Tibial nerve (tissue), 3 donors: ENCODE measurements around the gene GAK.

Experiments used
- POLR2A ChIP-seq, 2 donors: fragments of 450-650 bp; IDR thresholded peaks; one replicate each; pipeline ENCODE4 v1.6.1; 2017; ENCODE audit warnings: antibody characterized with exemption in 2 of 2, mild to moderate bottlenecking in 2 of 2, moderate library complexity in 2 of 2
- TF ChIP-seq, protein P1 (sequence below), 5 experiments: fragments of 200-600 bp in 3 of 5; fragments of 450-650 bp in 2 of 5; sonication (generic) in 3 of 5; IDR thresholded peaks; one replicate each; pipeline ENCODE4 v1.5.1; 2016 to 2019; ENCODE audit warnings: antibody characterized with exemption in 5 of 5, mild to moderate bottlenecking in 3 of 5, moderate library complexity in 2 of 5

DNA sequence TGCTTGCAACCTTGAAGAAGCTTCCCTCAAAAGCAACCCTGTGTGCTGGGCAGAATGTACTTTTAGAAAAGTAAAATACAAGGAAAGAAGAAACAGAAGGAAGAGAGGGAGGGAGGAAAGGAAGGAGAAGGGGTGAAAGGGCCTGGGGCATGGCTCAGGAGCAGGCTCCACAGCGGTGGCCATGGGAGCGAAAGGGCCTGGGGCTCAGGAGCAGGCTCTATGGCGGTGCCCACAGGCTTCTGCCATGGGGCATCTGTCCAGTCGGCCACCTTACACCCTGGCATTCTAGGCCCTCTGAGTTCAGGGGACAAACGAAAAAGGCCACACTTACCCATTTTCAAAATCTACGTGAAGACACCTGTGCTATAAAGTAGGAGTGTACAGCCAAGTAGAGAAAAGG lies 31.4 kb downstream of the GAK start:
- TF ChIP-seq, protein P1, sequence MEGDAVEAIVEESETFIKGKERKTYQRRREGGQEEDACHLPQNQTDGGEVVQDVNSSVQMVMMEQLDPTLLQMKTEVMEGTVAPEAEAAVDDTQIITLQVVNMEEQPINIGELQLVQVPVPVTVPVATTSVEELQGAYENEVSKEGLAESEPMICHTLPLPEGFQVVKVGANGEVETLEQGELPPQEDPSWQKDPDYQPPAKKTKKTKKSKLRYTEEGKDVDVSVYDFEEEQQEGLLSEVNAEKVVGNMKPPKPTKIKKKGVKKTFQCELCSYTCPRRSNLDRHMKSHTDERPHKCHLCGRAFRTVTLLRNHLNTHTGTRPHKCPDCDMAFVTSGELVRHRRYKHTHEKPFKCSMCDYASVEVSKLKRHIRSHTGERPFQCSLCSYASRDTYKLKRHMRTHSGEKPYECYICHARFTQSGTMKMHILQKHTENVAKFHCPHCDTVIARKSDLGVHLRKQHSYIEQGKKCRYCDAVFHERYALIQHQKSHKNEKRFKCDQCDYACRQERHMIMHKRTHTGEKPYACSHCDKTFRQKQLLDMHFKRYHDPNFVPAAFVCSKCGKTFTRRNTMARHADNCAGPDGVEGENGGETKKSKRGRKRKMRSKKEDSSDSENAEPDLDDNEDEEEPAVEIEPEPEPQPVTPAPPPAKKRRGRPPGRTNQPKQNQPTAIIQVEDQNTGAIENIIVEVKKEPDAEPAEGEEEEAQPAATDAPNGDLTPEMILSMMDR (IDR thresholded peaks at IDR 0.05), result no peak
- no peak for TF ChIP-seq POLR2A (IDR thresholded peaks at IDR 0.05)
